Measurements from ENCODE around the gene NTSR1.

Gene NTSR1

GRCh38 chr20:62708591-62709536 lies at the start of gene NTSR1:
NTSR1 (plus strand) TSS chr20:62708836; CDS start chr20:62709208, 372 bp downstream.
- DNase-seq (ENCODE audit: low read depth in 2 of 3, low spot score in 2 of 3), result no peak

- DNase-seq (ENCODE audit: low read depth in 2 of 3, low spot score in 2 of 3), result no peak
Observed at GRCh38 chr20:62659488-62660239, 49.0 kb upstream of the NTSR1 start.

GRCh38 chr20:62660240-62660615 lies 48.4 kb upstream of the NTSR1 start:
- no peak for DNase-seq (ENCODE audit: low read depth in 2 of 3, low spot score in 2 of 3)

- no peak for DNase-seq (ENCODE audit: low read depth in 2 of 3, low spot score in 2 of 3)
Observed at GRCh38 chr20:62660768-62661167, 47.9 kb upstream of the NTSR1 start.

- no peak for DNase-seq (ENCODE audit: low read depth in 2 of 3, low spot score in 2 of 3)
Observed at GRCh38 chr20:62661647-62662046, 47.0 kb upstream of the NTSR1 start.

GRCh38 chr20:62662422-62662821 lies 46.2 kb upstream of the NTSR1 start:
- no peak for DNase-seq (ENCODE audit: low read depth in 2 of 3, low spot score in 2 of 3)

GRCh38 chr20:62663145-62664018 lies 45.3 kb upstream of the NTSR1 start:
- no peak for DNase-seq (ENCODE audit: low read depth in 2 of 3, low spot score in 2 of 3)

- DNase-seq (ENCODE audit: low read depth in 2 of 3, low spot score in 2 of 3), result no peak
Observed at GRCh38 chr20:62664019-62664971, 44.3 kb upstream of the NTSR1 start.

- DNase-seq (ENCODE audit: low read depth in 2 of 3, low spot score in 2 of 3), result no peak
Observed at GRCh38 chr20:62665153-62665754, 43.4 kb upstream of the NTSR1 start.

GRCh38 chr20:62665826-62666735 lies 42.6 kb upstream of the NTSR1 start:
- DNase-seq (ENCODE audit: low read depth in 2 of 3, low spot score in 2 of 3), result no peak

- no peak for DNase-seq (ENCODE audit: low read depth in 2 of 3, low spot score in 2 of 3)
Observed at GRCh38 chr20:62666736-62667529, 41.7 kb upstream of the NTSR1 start.

GRCh38 chr20:62667530-62668440 lies 40.9 kb upstream of the NTSR1 start:
- DNase-seq (ENCODE audit: low read depth in 2 of 3, low spot score in 2 of 3), result no peak

GRCh38 chr20:62668441-62669027 lies 40.1 kb upstream of the NTSR1 start:
- no peak for DNase-seq (ENCODE audit: low read depth in 2 of 3, low spot score in 2 of 3)

GRCh38 chr20:62669249-62669648 lies 39.4 kb upstream of the NTSR1 start:
- DNase-seq (ENCODE audit: low read depth in 2 of 3, low spot score in 2 of 3), result no peak

- DNase-seq (ENCODE audit: low read depth in 2 of 3, low spot score in 2 of 3), result no peak
Observed at GRCh38 chr20:62670156-62670555, 38.5 kb upstream of the NTSR1 start.

- DNase-seq (ENCODE audit: low read depth in 2 of 3, low spot score in 2 of 3), result no peak
Observed at GRCh38 chr20:62670998-62671397, 37.6 kb upstream of the NTSR1 start.

Data from activated CD8-positive, alpha-beta memory T cell treated with anti-CD3 and anti-CD28 coated beads for 48 hours (primary cell).